IMR-90 (cell line): ENCODE measurements around the gene GCKR.

Experiments
- RFX5 ChIP-seq: IDR thresholded peaks from 2 replicates; pipeline ENCODE4 v1.8.0; 2012; ENCODE audit warnings: low read depth, mild to moderate bottlenecking, low read length, moderate library complexity
- TF ChIP-seq, protein P1 (sequence below): conservative IDR thresholded peaks from 2 replicates; pipeline ENCODE4 v1.5.1; 2012; ENCODE audit warnings: mild to moderate bottlenecking, low read depth, low read length, improper control_type of control experiment

DNA sequence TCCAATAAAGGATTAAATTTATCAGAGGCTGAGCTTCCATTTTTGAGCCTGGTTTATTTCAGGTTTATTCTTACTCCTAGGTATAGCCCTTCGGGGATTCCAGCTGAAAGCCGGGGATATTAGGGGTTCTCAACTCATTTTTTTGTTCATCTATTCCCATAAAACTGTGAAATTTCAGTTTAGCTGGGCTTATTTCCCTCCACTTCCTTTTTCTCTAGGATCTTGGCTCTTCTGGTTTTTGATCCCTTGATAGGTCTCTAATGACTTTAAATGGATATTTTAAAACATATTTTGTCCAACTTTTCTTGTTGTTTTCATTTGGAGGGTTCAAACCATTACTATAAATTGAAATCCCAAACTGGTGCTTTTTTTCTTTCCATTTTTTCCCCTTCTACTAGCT lies 62.6 kb downstream of the GCKR start:
- TF ChIP-seq, protein P1, sequence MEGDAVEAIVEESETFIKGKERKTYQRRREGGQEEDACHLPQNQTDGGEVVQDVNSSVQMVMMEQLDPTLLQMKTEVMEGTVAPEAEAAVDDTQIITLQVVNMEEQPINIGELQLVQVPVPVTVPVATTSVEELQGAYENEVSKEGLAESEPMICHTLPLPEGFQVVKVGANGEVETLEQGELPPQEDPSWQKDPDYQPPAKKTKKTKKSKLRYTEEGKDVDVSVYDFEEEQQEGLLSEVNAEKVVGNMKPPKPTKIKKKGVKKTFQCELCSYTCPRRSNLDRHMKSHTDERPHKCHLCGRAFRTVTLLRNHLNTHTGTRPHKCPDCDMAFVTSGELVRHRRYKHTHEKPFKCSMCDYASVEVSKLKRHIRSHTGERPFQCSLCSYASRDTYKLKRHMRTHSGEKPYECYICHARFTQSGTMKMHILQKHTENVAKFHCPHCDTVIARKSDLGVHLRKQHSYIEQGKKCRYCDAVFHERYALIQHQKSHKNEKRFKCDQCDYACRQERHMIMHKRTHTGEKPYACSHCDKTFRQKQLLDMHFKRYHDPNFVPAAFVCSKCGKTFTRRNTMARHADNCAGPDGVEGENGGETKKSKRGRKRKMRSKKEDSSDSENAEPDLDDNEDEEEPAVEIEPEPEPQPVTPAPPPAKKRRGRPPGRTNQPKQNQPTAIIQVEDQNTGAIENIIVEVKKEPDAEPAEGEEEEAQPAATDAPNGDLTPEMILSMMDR, result no peak
- no peak for TF ChIP-seq RFX5
